ENCODE measurements around the gene ARMC3. TPM values are rescaled to one million over a fixed set of nuclear protein-coding genes. Genes with fewer than 3 reads are reported as not detected.

Gene ARMC3
- total RNA-seq, 1 experiment from 2014 or later, result 0.09 TPM

- Mint-ChIP-seq H3K27me3 (ENCODE audit: low read depth) (peaks cover 4% of the 10 kb centered on the region), H3K9me3 (peaks cover 7 to 9% of the 10 kb centered on the region in 2 experiments; a peak in 4 of 5 replicates), H3K4me3 (no peak overlapping the region), H3K4me1 (no peaks in the 10 kb centered on the region), H3K36me3 (ENCODE audit: insufficient read depth in 1 of 3, low read depth in 3 of 3) (peaks cover 0 to 2% (median 0%) of the 10 kb centered on the region in 3 experiments; a peak in 1 of 7 replicates), H3K27ac (no peak overlapping the region)
- Histone ChIP-seq H3K4me1 (ENCODE audit: insufficient read depth, low read length) (no peaks in the 10 kb centered on the region), H3K9me3 (ENCODE audit: control insufficient read depth, low read depth, low read length) (no peaks in the 10 kb centered on the region), H4K91ac (ENCODE audit: insufficient read length, low read depth, low read length) (no peak overlapping the region), H3K23me2 (ENCODE audit: insufficient read length, low read depth, low read length, poor library complexity, severe bottlenecking) (no peaks in the 10 kb centered on the region), H4K20me1 (ENCODE audit: control insufficient read depth, insufficient read depth, insufficient read length) (no peaks in the 10 kb centered on the region), H2BK12ac (ENCODE audit: insufficient read length, low read depth, low read length) (no peak overlapping the region), H3T11ph (ENCODE audit: low read length) (no peak overlapping the region), H2BK15ac (ENCODE audit: low read depth, low read length) (no peak overlapping the region), H3K14ac (ENCODE audit: insufficient read depth, low read length) (no peak overlapping the region), H3K23ac (ENCODE audit: insufficient read length, low read depth, low read length) (no peak overlapping the region), H2BK120ac (ENCODE audit: low read depth, low read length, poor library complexity, severe bottlenecking) (no peak overlapping the region), H3K27me3 (ENCODE audit: insufficient read depth, low read length) (no peaks in the 10 kb centered on the region), H3K79me2 (ENCODE audit: insufficient read depth, low read length) (no peaks in the 10 kb centered on the region), H2AK5ac (ENCODE audit: insufficient read length, low read length) (no peak overlapping the region), H2AFZ (ENCODE audit: low read length) (no peak overlapping the region), H3K9ac (ENCODE audit: extremely low read depth, insufficient read length, low read length) (no peak overlapping the region), H3K4me2 (ENCODE audit: insufficient read depth, insufficient read length, low read length) (no peak overlapping the region), H4K5ac (ENCODE audit: insufficient read length, low read depth, low read length) (no peak overlapping the region), H2BK5ac (ENCODE audit: insufficient read length, low read length) (no peak overlapping the region), H3K4ac (ENCODE audit: low read depth, low read length) (no peak overlapping the region), H3K56ac (ENCODE audit: insufficient read length, low read depth, low read length) (no peak overlapping the region), H4K8ac (replicated peaks; ENCODE audit: insufficient read length, low read depth, low read length) (no peak overlapping the region), H2BK20ac (ENCODE audit: low read depth, low read length, poor library complexity, severe bottlenecking) (no peak overlapping the region), H3K27ac (ENCODE audit: insufficient read length, low read depth, low read length) (no peak overlapping the region), H3K18ac (ENCODE audit: insufficient read length, low read depth, low read length) (no peak overlapping the region), H3K79me1 (ENCODE audit: insufficient read depth, low read depth, low read length, poor library complexity, severe bottlenecking) (no peaks in the 10 kb centered on the region)
- no CpG with 5 or more reads among the region's 2 CpGs for WGBS (ENCODE audit: extremely low coverage, insufficient read length, low lambda C conversion rate)
- no peak for TF ChIP-seq CTCF (conservative IDR thresholded peaks at IDR 0.05)
- no peak for DNase-seq
These were observed 93.6 kb downstream of the ARMC3 start for GRCh38 chr10:23021430-23021829.

All from H9 (cell line).